K562 (cell line): ENCODE measurements around the gene ACKR2. TPM values are rescaled to one million over a fixed set of nuclear protein-coding genes. Genes with fewer than 3 reads are reported as not detected.

Experiments used
- ATAC-seq: fragments of 200-7000 bp; cut with Tn5 transposase; 3 replicates; pipeline ENCODE4 v1.9.1; 2020; ENCODE audit warnings: moderate library complexity
- BruUV-seq: library from RNA; stranded (reverse); fragments of 400-500 nt; replicated peaks from 2 replicates; lab custom pipeline; 2021; lab: Mats Ljungman, UMichigan
- CTCF ChIA-PET: fragments of 300-600 bp; formaldehyde crosslinking; extraction: SDS; loops from one replicate; lab custom pipeline; 2021; ENCODE audit warnings: low intra/inter-chr PET ratio; lab: Yijun Ruan, JAX
- POLR2A ChIA-PET: fragments of 300-600, 350-650 bp; sonication (Branson Sonifier 250); formaldehyde crosslinking; extraction: SDS; loops from one replicate; lab custom pipeline; 2021; ENCODE audit warnings: antibody characterized with exemption, inconsistent platforms; lab: Yijun Ruan, JAX
- DNase-seq, 4 experiments: peaks; one replicate each; pipeline versions ENCODE4 v3.0.0 to v3.0.0-alpha.2; 2011 to 2018; ENCODE audit warnings: low spot score in 3 of 4, mixed read lengths in 3 of 4; ENCODE audit errors: extremely low read depth in 1 of 4
- FAIRE-seq: peaks from 2 replicates; lab custom pipeline; 2011; peaks lifted over from hg19 to GRCh38; lab: Jason Lieb, UNC
- H2AFZ ChIP-seq: 2 replicates; pipeline ENCODE4 v1.6.0; 2011; ENCODE audit warnings: low read depth, low read length, control low read depth, inconsistent platforms
- H3K27ac ChIP-seq: fragments of 200-600 bp; 3 replicates; pipeline ENCODE4 v1.8.0; 2011; ENCODE audit warnings: low read depth, mild to moderate bottlenecking, control low read depth, inconsistent platforms, low read length, moderate library complexity, mixed read lengths; ENCODE audit errors: extremely low read depth
- H3K27me3 ChIP-seq, 2 experiments: fragments of 300-600 bp in 1 of 2; 2 replicates in 1 of 2; 3 replicates in 1 of 2; pipeline versions ENCODE4 v1.6.0 to v1.8.0; 2011; ENCODE audit warnings: inconsistent platforms in 2 of 2, low read length in 2 of 2, mild to moderate bottlenecking in 1 of 2, mixed read lengths in 1 of 2, moderate library complexity in 1 of 2; ENCODE audit not compliant: control insufficient read depth in 2 of 2, insufficient read depth in 2 of 2
- H3K36me3 ChIP-seq: fragments of 300-600 bp; 3 replicates; pipeline ENCODE4 v1.8.0; 2011; ENCODE audit warnings: mild to moderate bottlenecking, low read length, inconsistent platforms; ENCODE audit not compliant: control insufficient read depth, insufficient read depth
- H3K4me1 ChIP-seq, 2 experiments: fragments of 200-600 bp in 1 of 2; replicated peaks in 1 of 2; 2 replicates in 1 of 2; 3 replicates in 1 of 2; pipeline versions ENCODE4 v1.5.1 to v1.8.0; 2011; ENCODE audit warnings: inconsistent platforms in 2 of 2, low read length in 2 of 2, mild to moderate bottlenecking in 1 of 2, mixed read lengths in 1 of 2, moderate library complexity in 1 of 2; ENCODE audit not compliant: control insufficient read depth in 2 of 2, insufficient read depth in 2 of 2
- H3K4me2 ChIP-seq: 2 replicates; pipeline ENCODE4 v1.6.1; 2011; ENCODE audit warnings: low read length, control low read depth, inconsistent platforms, mixed read lengths; ENCODE audit not compliant: insufficient read depth
- H3K4me3 ChIP-seq: fragments of 200-600 bp; sonication (generic), shearing (Covaris generic); 2 replicates; pipeline ENCODE4 v1.5.1; 2016; ENCODE audit warnings: control low read depth, inconsistent platforms
- H3K79me2 ChIP-seq: fragments of 200-600 bp; 3 replicates; pipeline ENCODE4 v1.8.0; 2011; ENCODE audit warnings: low read length, inconsistent platforms; ENCODE audit not compliant: control insufficient read depth, insufficient read depth
- H3K9ac ChIP-seq, 2 experiments: 2 replicates each; pipeline versions ENCODE4 v1.6.0 to v1.6.1; 2011; ENCODE audit warnings: low read depth in 2 of 2, low read length in 2 of 2, control low read depth in 1 of 2, inconsistent platforms in 1 of 2, mild to moderate bottlenecking in 1 of 2, mixed read lengths in 1 of 2; ENCODE audit not compliant: insufficient read depth in 1 of 2
- H3K9me1 ChIP-seq: one replicate; pipeline ENCODE4 v1.6.0; 2011; ENCODE audit warnings: inconsistent platforms, mild to moderate bottlenecking, low read length, moderate library complexity; ENCODE audit not compliant: control insufficient read depth, insufficient read depth
- H3K9me3 ChIP-seq: replicated peaks from 2 replicates; pipeline ENCODE4 v1.5.1; 2011; ENCODE audit warnings: low read depth, low read length, inconsistent platforms; ENCODE audit not compliant: control insufficient read depth, insufficient read depth
- H4K20me1 ChIP-seq: replicated peaks from 2 replicates; pipeline ENCODE4 v1.6.1; 2011; ENCODE audit warnings: low read length, inconsistent platforms, mixed read lengths; ENCODE audit not compliant: control insufficient read depth, insufficient read depth
- NCOA1 ChIP-seq: fragments of 450-650 bp; IDR thresholded peaks from 2 replicates; pipeline ENCODE4 v1.6.1; 2016; ENCODE audit warnings: low read depth
- NR4A1 ChIP-seq, 2 experiments: fragments of 250-450 bp in 1 of 2; fragments of 450-650 bp in 1 of 2; sonication (Bioruptor Pico) in 1 of 2; IDR thresholded peaks; 2 replicates each; pipeline versions ENCODE4 v1.4.0 to v1.6.1; 2016 to 2020; ENCODE audit warnings: mild to moderate bottlenecking in 2 of 2, missing compliant biosample characterization in 1 of 2, missing genetic modification characterization in 1 of 2, moderate library complexity in 1 of 2
- STAT5B ChIP-seq: fragments of 250-450 bp; sonication (Bioruptor Pico); IDR thresholded peaks from 2 replicates; pipeline ENCODE4 v1.8.0; 2021; ENCODE audit warnings: mild to moderate bottlenecking, inconsistent platforms
- STAT6 ChIP-seq: sonication (generic); formaldehyde crosslinking; IDR thresholded peaks from 2 replicates; pipeline ENCODE4 v1.8.1; 2023; ENCODE audit warnings: mild to moderate bottlenecking, missing genetic modification reagents
- TEAD1 ChIP-seq, 2 experiments: fragments of 450-650 bp in 1 of 2; sonication (generic) in 1 of 2; formaldehyde crosslinking; IDR thresholded peaks; 2 replicates each; pipeline versions ENCODE4 v1.4.0 to v1.8.0; 2020 to 2022; ENCODE audit warnings: mild to moderate bottlenecking in 2 of 2, missing genetic modification reagents in 1 of 2
- ZBTB1 ChIP-seq: sonication (generic); formaldehyde crosslinking; IDR thresholded peaks from 2 replicates; pipeline ENCODE4 v1.8.1; 2023; ENCODE audit warnings: missing genetic modification reagents, low read depth, mild to moderate bottlenecking, borderline replicate concordance
- ZBTB17 ChIP-seq: fragments of 450-650 bp; formaldehyde crosslinking; IDR thresholded peaks from 2 replicates; pipeline ENCODE4 v1.4.0; 2020; ENCODE audit warnings: mild to moderate bottlenecking
- ZFP30 ChIP-seq: fragments of 250-450 bp; sonication (Bioruptor Pico); IDR thresholded peaks from 2 replicates; pipeline ENCODE4 v1.8.0; 2022; ENCODE audit warnings: moderate library complexity, mild to moderate bottlenecking, inconsistent platforms, borderline replicate concordance
- ZNF224 ChIP-seq: sonication (generic); formaldehyde crosslinking; IDR thresholded peaks from 2 replicates; pipeline ENCODE4 v1.8.0; 2022; ENCODE audit warnings: mild to moderate bottlenecking, missing genetic modification reagents
- ZNF24 ChIP-seq: fragments of 450-650 bp; IDR thresholded peaks from 2 replicates; pipeline ENCODE4 v1.6.1; 2016
- ZNF449 ChIP-seq: fragments of 250-450 bp; sonication (Bioruptor Pico); IDR thresholded peaks from 2 replicates; pipeline ENCODE4 v1.8.0; 2022; ENCODE audit warnings: moderate library complexity, mild to moderate bottlenecking, inconsistent platforms
- WGBS: fragments of 100-300 bp; shearing (Covaris generic); methylation state at CpG from one replicate; pipeline ENCODE4 v1.1.6; 2016; ENCODE audit warnings: low coverage, mixed read lengths; ENCODE audit not compliant: insufficient coverage; ENCODE audit errors: missing lambda C conversion rate; 5-methylcytosine and 5-hydroxymethylcytosine counted together
- in situ Hi-C: fragments of 300-500 bp; cut with MboI; formaldehyde crosslinking; loops from 4 replicates; pipeline ENCODE4 v1.15.0; 2018; ENCODE audit warnings: inconsistent platforms, mixed read lengths
- intact Hi-C: fragments of 100-400 bp; cut with micrococcal nuclease; formaldehyde crosslinking; loops from 2 replicates; pipeline ENCODE4 v1.14.2; 2022
- polyA plus RNA-seq, 8 experiments: library from polyadenylated mRNA; depleted of rRNA in 4 of 8; stranded (reverse) in 5 of 8; unstranded in 3 of 8; fragments of >200 nt; fragmentation: Nextera tagmentation in 2 of 8; fragmentation: Illumina TruSeq in 1 of 8; extraction: Ambion mirVana in 2 of 8; extraction: Trizol in 1 of 8; gene quantifications; 2 replicates each; pipeline versions ENCODE4 v1.2.1 to v1.2.3, GENCODE V29; 2011 to 2014; ENCODE audit warnings: inconsistent platforms in 1 of 8, missing spikeins in 1 of 8
- total RNA-seq, 7 experiments: library from RNA; depleted of rRNA in 6 of 7; stranded (reverse); fragments of >200 nt in 6 of 7; fragmentation: Illumina TruSeq in 2 of 7; extraction: Trizol in 2 of 7; gene quantifications; 2 replicates each; pipeline versions ENCODE4 v1.2.1 to v1.2.3, GENCODE V29; 2011 to 2021; ENCODE audit warnings: low replicate concordance in 1 of 7

Gene ACKR2
- total and polyA plus RNA-seq, 9 of the 15 experiments (the other 6 are each of a cell fraction or from before 2014, with no cell fraction given): 0.03 to 0.69 (median 0.25) TPM; not detected in 1

GRCh38 chr3:42853739-42854302, 44.6 kb downstream of the ACKR2 start:
- DNase-seq: no peak
- no peaks in the 10 kb centered on the region for H3K79me2 ChIP-seq
- no peak overlapping the region for H3K4me2 ChIP-seq

GRCh38 chr3:42855219-42855546, 45.9 kb downstream of the ACKR2 start:
- H3K36me3 ChIP-seq: no peaks in the 10 kb centered on the region
- H3K4me1 ChIP-seq: peaks cover 7 to 26% of the 10 kb centered on the region in 2 experiments; a peak in 3 of 5 replicates
- no peaks in the 10 kb centered on the region for H3K9me3 ChIP-seq
- ATAC-seq (no peak), DNase-seq (no peak), FAIRE-seq (no peak)
- H3K9ac ChIP-seq: no peak overlapping the region
- CTCF ChIA-PET: interaction anchor here (0.6 kb wide), 1 partner anchor 12 kb away, joined by 4 read pairs; no protein-coding TSS in a partner anchor
- H2AFZ ChIP-seq: no peak overlapping the region
- no peaks in the 10 kb centered on the region for H3K79me2 ChIP-seq
- POLR2A ChIA-PET: no interaction called here
- no peaks in the 10 kb centered on the region for H3K9me1 ChIP-seq
- H3K4me2 ChIP-seq: no peak overlapping the region
- H3K27ac ChIP-seq: no peak overlapping the region
- intact Hi-C loops (no loop called here), in situ Hi-C loops (no loop called here)
- H4K20me1 ChIP-seq: no peaks in the 10 kb centered on the region
- no peak overlapping the region for H3K4me3 ChIP-seq
- peaks cover 4 to 37% of the 10 kb centered on the region in 2 experiments; a peak in 2 of 5 replicates for H3K27me3 ChIP-seq
- BruUV-seq: no TSS peak
- TF ChIP-seq ZNF449 (CRISPR knock-in tag): no peak
- no peak for TF ChIP-seq STAT6 (CRISPR knock-in tag)
- TF ChIP-seq NCOA1: no peak
- no peak for TF ChIP-seq STAT5B (CRISPR knock-in tag)
- TF ChIP-seq NR4A1 (CRISPR knock-in tag; IDR thresholded peaks at IDR 0.05): no peak
- no peak for TF ChIP-seq NR4A1 (tag; IDR thresholded peaks at IDR 0.05)
- TF ChIP-seq ZBTB17 (CRISPR knock-in tag): no peak
- no peak for TF ChIP-seq ZBTB1 (CRISPR knock-in tag)
- no peak for TF ChIP-seq ZNF24
- no peak for TF ChIP-seq ZNF224

More at GRCh38 chr3:42853739-42854302, 44.6 kb downstream of the ACKR2 start:
- no TSS peak for BruUV-seq
- H3K27ac ChIP-seq: no peak overlapping the region
- no peaks in the 10 kb centered on the region for H3K9me1 ChIP-seq
- no peak for FAIRE-seq
- intact Hi-C loops (no loop called here), in situ Hi-C loops (no loop called here)
- no peaks in the 10 kb centered on the region for H3K9me3 ChIP-seq
- no peaks in the 10 kb centered on the region for H4K20me1 ChIP-seq
- H3K36me3 ChIP-seq: no peaks in the 10 kb centered on the region
- ChIA-PET CTCF (no interaction called here), POLR2A (interaction anchor here (0.6 to 0.8 kb wide), 2 partner anchors 14 to 232 kb away, joined by 3 to 4 read pairs; no protein-coding TSS in a partner anchor)
- no peak for TF ChIP-seq ZFP30 (CRISPR knock-in tag)
- no peak for TF ChIP-seq TEAD1 (CRISPR knock-in tag; IDR thresholded peaks at IDR 0.05)
- ATAC-seq: no peak
- 3% methylated on average over 4 of the region's 4 CpGs for WGBS
- H3K27me3 ChIP-seq: peaks cover 4 to 44% of the 10 kb centered on the region in 2 experiments; a peak in 2 of 5 replicates
- H3K4me1 ChIP-seq: peaks cover 7 to 27% of the 10 kb centered on the region in 2 experiments; a peak in 3 of 5 replicates
- H2AFZ ChIP-seq: no peak overlapping the region
- no peak overlapping the region for H3K4me3 ChIP-seq
- H3K9ac ChIP-seq: no peak overlapping the region
